HEK293T (cell line): Measurements from ENCODE around the gene CADM1.

Experiments
- CTCF ChIA-PET: fragments of 350-600 bp; formaldehyde crosslinking; extraction: SDS; loops from one replicate; lab custom pipeline; 2021; ENCODE audit warnings: antibody characterized with exemption, inconsistent platforms; lab: Yijun Ruan, JAX
- POLR2A ChIA-PET: fragments of 350-600 bp; formaldehyde crosslinking; extraction: SDS; loops from one replicate; lab custom pipeline; 2020; ENCODE audit warnings: antibody characterized with exemption, inconsistent platforms; lab: Yijun Ruan, JAX
- DNase-seq: peaks from one replicate; pipeline ENCODE4 v3.0.0; 2012; ENCODE audit warnings: mixed read lengths; ENCODE audit errors: extremely low spot score
- ARNT ChIP-seq: fragments of 450-650 bp; IDR thresholded peaks from 2 replicates; pipeline ENCODE4 v1.6.1; 2017; ENCODE audit warnings: mild to moderate bottlenecking
- BHLHE40 ChIP-seq: fragments of 450-650 bp; IDR thresholded peaks from 2 replicates; pipeline ENCODE4 v1.6.1; 2016; ENCODE audit warnings: mild to moderate bottlenecking, moderate library complexity, borderline replicate concordance
- CTBP1 ChIP-seq: fragments of 450-650 bp; IDR thresholded peaks from 2 replicates; pipeline ENCODE4 v1.6.1; 2016; ENCODE audit warnings: borderline replicate concordance
- ELF4 ChIP-seq: fragments of 450-650 bp; IDR thresholded peaks from 2 replicates; pipeline ENCODE4 v1.6.1; 2017; ENCODE audit warnings: antibody characterized with exemption
- FOXA1 ChIP-seq: fragments of 450-650 bp; IDR thresholded peaks from 2 replicates; pipeline ENCODE4 v1.6.1; 2016; ENCODE audit warnings: mild to moderate bottlenecking
- FOXK2 ChIP-seq: fragments of 450-650 bp; IDR thresholded peaks from 2 replicates; pipeline ENCODE4 v1.6.1; 2016; ENCODE audit warnings: mild to moderate bottlenecking
- FOXM1 ChIP-seq: fragments of 450-650 bp; IDR thresholded peaks from 2 replicates; pipeline ENCODE4 v1.6.1; 2017; ENCODE audit warnings: mild to moderate bottlenecking, borderline replicate concordance
- HDGF ChIP-seq: fragments of 450-650 bp; IDR thresholded peaks from 2 replicates; pipeline ENCODE4 v1.6.1; 2017; ENCODE audit warnings: antibody characterized with exemption, borderline replicate concordance
- L3MBTL2 ChIP-seq: fragments of 450-650 bp; conservative IDR thresholded peaks from 2 replicates; pipeline ENCODE4 v1.6.1; 2016; ENCODE audit warnings: mild to moderate bottlenecking
- LEF1 ChIP-seq: fragments of 450-650 bp; IDR thresholded peaks from 2 replicates; pipeline ENCODE4 v1.6.1; 2017; ENCODE audit warnings: mild to moderate bottlenecking, borderline replicate concordance
- NFRKB ChIP-seq: fragments of 450-650 bp; IDR thresholded peaks from 2 replicates; pipeline ENCODE4 v1.6.1; 2016; ENCODE audit warnings: mild to moderate bottlenecking, moderate library complexity
- SP1 ChIP-seq: fragments of 450-650 bp; IDR thresholded peaks from 2 replicates; pipeline ENCODE4 v1.6.1; 2017
- SUZ12 ChIP-seq: fragments of 450-650 bp; IDR thresholded peaks from 2 replicates; pipeline ENCODE4 v1.6.1; 2016; ENCODE audit warnings: mild to moderate bottlenecking
- TARDBP ChIP-seq: fragments of 450-650 bp; IDR thresholded peaks from 2 replicates; pipeline ENCODE4 v1.6.1; 2016
- ZNF384 ChIP-seq: fragments of 450-650 bp; IDR thresholded peaks from 2 replicates; pipeline ENCODE4 v1.6.1; 2016
- TF ChIP-seq, protein P1 (sequence below): fragments of 450-650 bp; IDR thresholded peaks from 2 replicates; pipeline ENCODE4 v1.6.1; 2016

CADM1 gene

DNA sequence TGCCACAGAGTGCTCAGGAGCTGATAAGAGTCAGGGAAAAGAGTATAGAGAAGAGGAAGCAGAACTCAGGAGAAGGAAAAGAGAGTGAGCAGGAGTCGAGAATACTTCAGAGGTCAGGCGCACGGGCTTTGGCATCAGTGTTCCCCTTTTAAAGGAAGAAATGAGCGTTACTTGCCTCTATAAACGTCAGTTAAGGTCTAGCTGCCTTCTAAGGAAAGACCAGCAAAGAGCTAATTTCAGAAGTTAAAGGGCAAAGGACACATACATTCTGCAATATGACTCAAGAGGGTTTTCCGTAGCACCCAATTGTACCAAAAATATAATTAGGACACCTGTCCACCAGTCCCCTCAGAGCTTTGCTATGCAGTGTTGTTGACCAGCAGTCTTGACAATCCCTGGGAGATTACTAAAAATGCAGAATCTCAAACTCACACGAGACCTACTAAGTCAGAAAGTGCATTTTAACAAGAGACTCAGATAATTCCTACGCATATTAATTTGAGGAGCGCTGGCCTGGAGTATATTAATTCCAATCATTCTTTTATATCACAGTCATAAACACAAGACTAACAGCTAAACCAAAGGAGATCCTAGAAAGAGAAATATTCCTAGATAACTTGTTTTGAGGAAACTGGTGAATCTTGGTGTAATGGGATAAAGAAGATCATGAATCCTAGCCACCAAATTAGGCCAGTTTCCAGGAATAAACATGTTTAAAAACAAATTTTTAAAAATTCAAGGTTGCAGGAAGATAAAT is 249.0 kb downstream of the CADM1 start:
- POLR2A ChIA-PET, result no interaction called here
- TF ChIP-seq BHLHE40, result no peak
- TF ChIP-seq LEF1, result no peak
- no peak for TF ChIP-seq ELF4
- TF ChIP-seq FOXA1, result no peak
- TF ChIP-seq SP1, result no peak
- TF ChIP-seq HDGF, result no peak
- no peak for TF ChIP-seq NFRKB
- TF ChIP-seq ARNT, result no peak
- TF ChIP-seq, protein P1, sequence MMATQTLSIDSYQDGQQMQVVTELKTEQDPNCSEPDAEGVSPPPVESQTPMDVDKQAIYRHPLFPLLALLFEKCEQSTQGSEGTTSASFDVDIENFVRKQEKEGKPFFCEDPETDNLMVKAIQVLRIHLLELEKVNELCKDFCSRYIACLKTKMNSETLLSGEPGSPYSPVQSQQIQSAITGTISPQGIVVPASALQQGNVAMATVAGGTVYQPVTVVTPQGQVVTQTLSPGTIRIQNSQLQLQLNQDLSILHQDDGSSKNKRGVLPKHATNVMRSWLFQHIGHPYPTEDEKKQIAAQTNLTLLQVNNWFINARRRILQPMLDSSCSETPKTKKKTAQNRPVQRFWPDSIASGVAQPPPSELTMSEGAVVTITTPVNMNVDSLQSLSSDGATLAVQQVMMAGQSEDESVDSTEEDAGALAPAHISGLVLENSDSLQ, result no peak
- TF ChIP-seq CTBP1, result no peak
- no peak for TF ChIP-seq FOXK2
- no peak for TF ChIP-seq FOXM1
- TF ChIP-seq TARDBP, result no peak
- no peak for TF ChIP-seq SUZ12
- no peak for TF ChIP-seq L3MBTL2
- TF ChIP-seq ZNF384, result no peak
- CTCF ChIA-PET, result no interaction called here
- no peak for DNase-seq

DNA sequence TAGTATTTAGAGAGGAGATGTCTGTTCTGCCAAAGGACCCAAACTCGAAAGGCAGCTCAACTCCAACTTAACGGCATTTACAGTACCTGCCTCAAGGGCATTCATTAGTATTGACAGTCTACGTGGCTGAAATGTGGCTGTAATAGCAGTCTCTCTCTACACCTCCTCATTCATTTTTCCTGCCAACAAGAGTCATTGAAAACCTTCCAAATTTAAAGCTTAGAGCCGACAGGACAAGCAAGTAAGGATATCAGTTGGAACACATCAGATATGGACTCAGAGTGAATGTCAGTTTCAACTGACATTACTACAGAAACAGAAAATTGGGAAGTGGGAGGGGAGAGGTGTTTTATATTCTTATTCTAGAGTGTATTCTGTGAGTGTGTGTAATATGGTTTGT is 253.1 kb downstream of the CADM1 start:
- no peak for TF ChIP-seq FOXK2
- no peak for TF ChIP-seq CTBP1
- TF ChIP-seq FOXM1, result no peak
- no peak for TF ChIP-seq SUZ12
- no peak for TF ChIP-seq TARDBP
- no peak for TF ChIP-seq BHLHE40
- TF ChIP-seq, protein P1, result no peak
- no peak for TF ChIP-seq LEF1
- no peak for TF ChIP-seq ARNT
- TF ChIP-seq ZNF384, result no peak
- no peak for TF ChIP-seq HDGF
- no peak for TF ChIP-seq ELF4
- no peak for TF ChIP-seq SP1
- TF ChIP-seq NFRKB, result no peak
- TF ChIP-seq FOXA1, result no peak
- TF ChIP-seq L3MBTL2, result no peak
- DNase-seq, result no peak
- ChIA-PET CTCF (no interaction called here), POLR2A (no interaction called here)

DNA sequence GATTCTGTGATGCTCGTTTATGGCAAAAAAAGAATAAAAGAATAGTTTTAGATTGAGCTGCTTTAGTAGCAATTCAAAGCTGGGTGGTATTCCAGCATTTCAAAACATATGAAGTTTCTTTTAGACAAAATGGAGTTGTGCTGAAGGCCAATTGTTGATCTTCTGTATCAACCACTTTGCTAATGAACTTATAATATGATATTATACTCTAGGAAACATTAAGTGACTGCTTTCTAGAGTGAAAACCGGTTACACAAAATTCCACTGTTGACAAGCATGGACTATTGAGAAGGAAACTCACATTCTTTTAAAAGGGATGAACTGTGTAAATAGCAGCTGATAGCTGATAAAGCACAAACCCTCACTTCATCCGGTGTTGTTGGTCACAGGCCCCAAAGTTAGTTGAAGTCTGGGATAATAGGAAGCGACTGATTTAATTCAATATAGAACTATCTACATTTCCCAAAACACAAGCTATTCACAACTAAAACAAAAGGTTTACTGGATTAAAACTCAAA is 255.1 kb downstream of the CADM1 start:
- ChIA-PET CTCF (interaction anchor here (1.3 kb wide), 1 partner anchor 11 kb away, joined by 3 read pairs; no protein-coding TSS in a partner anchor), POLR2A (no interaction called here)
- TF ChIP-seq TARDBP (no peak), FOXK2 (no peak)

DNA sequence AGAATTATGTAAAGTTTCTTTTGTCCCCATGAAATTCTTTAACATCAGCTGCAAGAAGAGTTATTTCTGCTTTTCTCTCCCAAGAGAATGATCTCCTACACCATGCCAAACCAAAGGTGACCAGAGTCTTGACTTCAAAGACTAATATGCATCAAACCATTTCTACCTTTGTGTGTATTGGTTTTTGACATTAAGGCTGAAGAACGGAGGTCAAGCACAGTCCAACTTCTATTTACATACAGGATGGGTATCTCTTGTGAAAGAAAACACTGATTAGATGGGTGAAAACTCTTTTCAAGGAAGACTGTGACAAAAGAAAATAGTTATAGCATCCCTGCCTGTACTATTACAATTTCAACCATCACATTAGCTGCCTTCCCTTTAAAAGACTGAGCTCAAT is 256.3 kb downstream of the CADM1 start:
- DNase-seq, result no peak
- TF ChIP-seq BHLHE40 (no peak), ARNT (no peak), FOXA1 (no peak)
- CTCF ChIA-PET, result interaction anchor here (1.3 kb wide), 1 partner anchor 10 kb away, joined by 3 read pairs; no protein-coding TSS in a partner anchor
- POLR2A ChIA-PET, result no interaction called here

More for the DNA sequence above, 255.1 kb downstream of the CADM1 start:
- DNase-seq, result no peak

DNA sequence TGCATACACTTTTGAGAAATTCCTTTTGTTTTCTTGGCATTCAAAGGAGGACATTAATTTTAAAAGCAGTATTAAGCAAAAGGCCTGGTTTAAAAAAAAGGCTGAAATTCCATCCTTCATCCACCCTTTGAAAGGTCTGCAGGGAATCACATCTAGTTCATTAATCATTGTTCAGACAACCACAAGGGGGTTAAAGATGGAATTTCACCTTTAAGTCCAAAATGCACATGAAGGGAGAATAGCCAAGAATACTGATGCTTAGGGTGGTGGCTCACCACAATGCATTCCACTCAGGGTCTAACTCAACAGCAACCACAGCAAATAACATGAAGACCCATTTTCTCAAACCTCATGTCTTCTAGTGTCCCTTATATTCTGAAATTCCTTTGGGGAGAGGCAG is 256.9 kb downstream of the CADM1 start:
- DNase-seq, result no peak
- CTCF ChIA-PET, result no interaction called here
- TF ChIP-seq ELF4 (no peak), SP1 (no peak), FOXA1 (no peak), FOXK2 (no peak), FOXM1 (no peak), ZNF384 (no peak), HDGF (no peak), BHLHE40 (no peak), LEF1 (no peak), NFRKB (no peak), TARDBP (no peak)
- TF ChIP-seq, protein P1, result no peak
- POLR2A ChIA-PET, result no interaction called here

DNA sequence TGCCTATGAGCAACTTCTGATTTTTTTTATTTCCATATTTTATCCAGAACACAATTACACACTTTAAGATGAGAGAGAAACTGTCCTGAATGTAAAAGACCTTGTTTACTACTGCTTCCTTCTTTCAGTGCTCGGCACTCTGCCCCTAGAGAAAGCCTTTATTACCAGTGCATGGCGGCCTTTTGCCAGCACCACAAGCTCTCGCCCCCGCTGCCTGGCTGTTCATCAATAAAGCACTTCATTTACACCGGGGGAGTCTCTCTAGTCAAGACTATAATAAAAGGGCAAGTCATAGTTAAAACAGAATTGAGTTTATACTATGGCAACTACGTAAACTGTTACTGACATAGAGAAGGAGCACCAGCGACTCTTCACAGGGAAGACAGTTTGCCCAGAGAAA is 259.5 kb downstream of the CADM1 start:
- CTCF ChIA-PET, result interaction anchor here (0.8 kb wide), 1 partner anchor 1800 kb away, joined by 3 read pairs; no protein-coding TSS in a partner anchor
- TF ChIP-seq LEF1 (no peak), BHLHE40 (no peak)
- no peak for DNase-seq
- POLR2A ChIA-PET, result no interaction called here
